ENCODE data around the gene GJB3.

Gene GJB3

DNA sequence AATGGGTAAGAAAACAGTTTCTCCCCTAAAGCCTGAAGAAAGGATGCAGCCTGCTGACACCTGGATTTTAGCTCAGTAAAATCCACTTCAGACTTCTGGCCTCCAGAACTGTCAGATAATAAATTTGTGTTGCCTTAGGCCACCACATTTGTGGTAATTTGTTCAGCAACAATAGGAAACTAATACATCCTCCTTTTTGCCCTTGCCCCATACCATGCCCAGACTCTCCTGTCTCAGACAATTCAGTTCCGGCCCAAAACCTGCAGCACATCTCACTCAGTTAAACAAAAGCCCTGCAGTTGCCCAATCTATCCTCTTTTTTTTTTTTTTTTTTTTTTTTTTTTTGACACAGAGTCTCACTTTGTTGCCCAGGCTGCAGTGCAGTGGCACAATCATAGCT lies 52.7 kb downstream of the GJB3 start:
- no peak overlapping the region for H3K27ac ChIP-seq (replicated peaks)
- H3K4me3 ChIP-seq (replicated peaks; ENCODE audit: insufficient read depth, low read length), result no peak overlapping the region
- no peaks in the 10 kb centered on the region for H3K27me3 ChIP-seq (ENCODE audit: insufficient read depth, poor library complexity, severe bottlenecking)
- peak; percentile 28 to 35 for DNase-seq (ENCODE audit: low read depth in 1 of 2, low spot score in 1 of 2)
- TF ChIP-seq POLR2AphosphoS5 (IDR thresholded peaks at IDR 0.05; ENCODE audit: low read depth), result no peak
- TF ChIP-seq GABPA (IDR thresholded peaks at IDR 0.05; ENCODE audit: low read depth), result no peak
- TF ChIP-seq, protein P1, sequence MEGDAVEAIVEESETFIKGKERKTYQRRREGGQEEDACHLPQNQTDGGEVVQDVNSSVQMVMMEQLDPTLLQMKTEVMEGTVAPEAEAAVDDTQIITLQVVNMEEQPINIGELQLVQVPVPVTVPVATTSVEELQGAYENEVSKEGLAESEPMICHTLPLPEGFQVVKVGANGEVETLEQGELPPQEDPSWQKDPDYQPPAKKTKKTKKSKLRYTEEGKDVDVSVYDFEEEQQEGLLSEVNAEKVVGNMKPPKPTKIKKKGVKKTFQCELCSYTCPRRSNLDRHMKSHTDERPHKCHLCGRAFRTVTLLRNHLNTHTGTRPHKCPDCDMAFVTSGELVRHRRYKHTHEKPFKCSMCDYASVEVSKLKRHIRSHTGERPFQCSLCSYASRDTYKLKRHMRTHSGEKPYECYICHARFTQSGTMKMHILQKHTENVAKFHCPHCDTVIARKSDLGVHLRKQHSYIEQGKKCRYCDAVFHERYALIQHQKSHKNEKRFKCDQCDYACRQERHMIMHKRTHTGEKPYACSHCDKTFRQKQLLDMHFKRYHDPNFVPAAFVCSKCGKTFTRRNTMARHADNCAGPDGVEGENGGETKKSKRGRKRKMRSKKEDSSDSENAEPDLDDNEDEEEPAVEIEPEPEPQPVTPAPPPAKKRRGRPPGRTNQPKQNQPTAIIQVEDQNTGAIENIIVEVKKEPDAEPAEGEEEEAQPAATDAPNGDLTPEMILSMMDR (IDR thresholded peaks at IDR 0.05; ENCODE audit: insufficient read depth, low read length), result no peak
- TF ChIP-seq, protein P2, sequence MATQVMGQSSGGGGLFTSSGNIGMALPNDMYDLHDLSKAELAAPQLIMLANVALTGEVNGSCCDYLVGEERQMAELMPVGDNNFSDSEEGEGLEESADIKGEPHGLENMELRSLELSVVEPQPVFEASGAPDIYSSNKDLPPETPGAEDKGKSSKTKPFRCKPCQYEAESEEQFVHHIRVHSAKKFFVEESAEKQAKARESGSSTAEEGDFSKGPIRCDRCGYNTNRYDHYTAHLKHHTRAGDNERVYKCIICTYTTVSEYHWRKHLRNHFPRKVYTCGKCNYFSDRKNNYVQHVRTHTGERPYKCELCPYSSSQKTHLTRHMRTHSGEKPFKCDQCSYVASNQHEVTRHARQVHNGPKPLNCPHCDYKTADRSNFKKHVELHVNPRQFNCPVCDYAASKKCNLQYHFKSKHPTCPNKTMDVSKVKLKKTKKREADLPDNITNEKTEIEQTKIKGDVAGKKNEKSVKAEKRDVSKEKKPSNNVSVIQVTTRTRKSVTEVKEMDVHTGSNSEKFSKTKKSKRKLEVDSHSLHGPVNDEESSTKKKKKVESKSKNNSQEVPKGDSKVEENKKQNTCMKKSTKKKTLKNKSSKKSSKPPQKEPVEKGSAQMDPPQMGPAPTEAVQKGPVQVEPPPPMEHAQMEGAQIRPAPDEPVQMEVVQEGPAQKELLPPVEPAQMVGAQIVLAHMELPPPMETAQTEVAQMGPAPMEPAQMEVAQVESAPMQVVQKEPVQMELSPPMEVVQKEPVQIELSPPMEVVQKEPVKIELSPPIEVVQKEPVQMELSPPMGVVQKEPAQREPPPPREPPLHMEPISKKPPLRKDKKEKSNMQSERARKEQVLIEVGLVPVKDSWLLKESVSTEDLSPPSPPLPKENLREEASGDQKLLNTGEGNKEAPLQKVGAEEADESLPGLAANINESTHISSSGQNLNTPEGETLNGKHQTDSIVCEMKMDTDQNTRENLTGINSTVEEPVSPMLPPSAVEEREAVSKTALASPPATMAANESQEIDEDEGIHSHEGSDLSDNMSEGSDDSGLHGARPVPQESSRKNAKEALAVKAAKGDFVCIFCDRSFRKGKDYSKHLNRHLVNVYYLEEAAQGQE (IDR thresholded peaks at IDR 0.05; ENCODE audit: insufficient replicate concordance, low read depth), result no peak
- TF ChIP-seq SPI1 (IDR thresholded peaks at IDR 0.05; ENCODE audit: borderline replicate concordance, low read depth), result no peak

Data from HL-60 (cell line).